A673 (cell line): ENCODE measurements around the gene FGFR1OP2. TPM values are rescaled to one million over a fixed set of nuclear protein-coding genes. Genes with fewer than 3 reads are reported as not detected.

Experiments
- BruUV-seq: library from RNA; stranded (reverse); fragments of 400-500 nt; replicated peaks from 2 replicates; lab custom pipeline; 2021; lab: Mats Ljungman, UMichigan
- CTCF ChIA-PET: fragments of 300-600 bp; sonication (Branson Sonifier 250); formaldehyde crosslinking; loops from one replicate; lab custom pipeline; 2022; ENCODE audit warnings: antibody characterized with exemption; lab: Charles Lee
- POLR2A ChIA-PET: fragments of 300-600 bp; sonication (Branson Sonifier 250); formaldehyde crosslinking; loops from one replicate; lab custom pipeline; 2022; ENCODE audit warnings: antibody characterized with exemption; ENCODE audit not compliant: low non-redundant PET; lab: Charles Lee
- DNase-seq: peaks from one replicate; pipeline ENCODE4 v3.0.0-alpha.2; 2015; ENCODE audit warnings: low spot score
- H3K27ac ChIP-seq: fragments of 200-600 bp; sonication (generic); 2 replicates; pipeline ENCODE4 v1.5.1; 2016; ENCODE audit warnings: mixed run types, low read depth, mild to moderate bottlenecking, mixed read lengths, antibody characterized with exemption, low read length; ENCODE audit not compliant: poor library complexity, severe bottlenecking
- H3K27me3 ChIP-seq: fragments of 200-600 bp; sonication (generic); replicated peaks from 2 replicates; pipeline ENCODE4 v1.6.1; 2017; ENCODE audit warnings: mixed run types, low read depth, mild to moderate bottlenecking, mixed read lengths, antibody characterized with exemption, low read length; ENCODE audit not compliant: insufficient read depth, poor library complexity
- H3K36me3 ChIP-seq: fragments of 200-600 bp; sonication (generic); 2 replicates; pipeline ENCODE4 v1.6.1; 2016; ENCODE audit warnings: mixed run types, mild to moderate bottlenecking, mixed read lengths, antibody characterized with exemption, low read length; ENCODE audit not compliant: insufficient read depth, poor library complexity, severe bottlenecking
- H3K4me1 ChIP-seq: fragments of 200-600 bp; sonication (generic); 2 replicates; pipeline ENCODE4 v1.6.1; 2017; ENCODE audit warnings: mixed run types, mild to moderate bottlenecking, mixed read lengths, antibody characterized with exemption, low read length; ENCODE audit not compliant: insufficient read depth, poor library complexity, severe bottlenecking
- H3K4me3 ChIP-seq: fragments of 200-600 bp; sonication (generic); 2 replicates; pipeline ENCODE4 v1.5.1; 2016; ENCODE audit warnings: low read depth, mixed run types, mild to moderate bottlenecking, mixed read lengths, low read length; ENCODE audit not compliant: poor library complexity, severe bottlenecking
- H3K9me3 ChIP-seq: fragments of 200-600 bp; sonication (generic); 2 replicates; pipeline ENCODE4 v1.6.1; 2016; ENCODE audit warnings: mixed run types, low read depth, mild to moderate bottlenecking, mixed read lengths, antibody characterized with exemption, low read length; ENCODE audit not compliant: poor library complexity, severe bottlenecking
- CTCF ChIP-seq: fragments of 300-800, 200-600 bp; sonication (generic); conservative IDR thresholded peaks from 2 replicates; pipeline ENCODE4 v1.5.1; 2017; ENCODE audit warnings: low read depth, mild to moderate bottlenecking, antibody characterized with exemption, low read length, moderate library complexity, mixed read lengths
- EZH2 ChIP-seq: fragments of 200-600 bp; sonication (generic); IDR thresholded peaks from 2 replicates; pipeline ENCODE4 v1.6.1; 2017; ENCODE audit warnings: borderline replicate concordance, low read depth, mild to moderate bottlenecking, mixed read lengths, antibody characterized with exemption, low read length; ENCODE audit not compliant: poor library complexity, severe bottlenecking
- intact Hi-C: fragments of 100-400 bp; cut with micrococcal nuclease; formaldehyde crosslinking; loops from one replicate; pipeline ENCODE4 v1.10.0; 2022; ENCODE audit not compliant: unreplicated experiment
- total RNA-seq: library from RNA; stranded (reverse); gene quantifications from 2 replicates; pipeline ENCODE4 v1.2.3, GENCODE V29; 2021

Gene FGFR1OP2
- total RNA-seq, 1 experiment from 2014 or later = 40.3 TPM

- peaks cover 19% of the 10 kb centered on the region for H3K4me1 ChIP-seq
- CTCF ChIA-PET = no interaction called here
- no peak overlapping the region for H3K27ac ChIP-seq
- intact Hi-C loops = no loop called here
- peaks cover 13% of the 10 kb centered on the region for H3K9me3 ChIP-seq
- BruUV-seq = no TSS peak
- no peaks in the 10 kb centered on the region for H3K36me3 ChIP-seq
- no peak for DNase-seq
- POLR2A ChIA-PET = no interaction called here
- TF ChIP-seq CTCF (no peak), EZH2 (no peak)
- no peaks in the 10 kb centered on the region for H3K27me3 ChIP-seq
- no peak overlapping the region for H3K4me3 ChIP-seq
These were observed 2.4 kb downstream of the FGFR1OP2 start for GRCh38 chr12:26940516-26941214.

- Histone ChIP-seq H3K4me1 (peaks cover 15% of the 10 kb centered on the region), H3K36me3 (no peaks in the 10 kb centered on the region), H3K27ac (no peak overlapping the region), H3K4me3 (no peak overlapping the region), H3K27me3 (no peaks in the 10 kb centered on the region), H3K9me3 (peaks cover 13% of the 10 kb centered on the region)
- intact Hi-C loops = no loop called here
- ChIA-PET POLR2A (no interaction called here), CTCF (no interaction called here)
- DNase-seq = no peak
- no peak for TF ChIP-seq CTCF
- TF ChIP-seq EZH2 = no peak
- no TSS peak for BruUV-seq
These were observed 2.9 kb downstream of the FGFR1OP2 start for GRCh38 chr12:26941215-26941594.

- no TSS peak for BruUV-seq
- TF ChIP-seq EZH2 (no peak), CTCF (no peak)
- Histone ChIP-seq H3K27me3 (no peaks in the 10 kb centered on the region), H3K27ac (no peak overlapping the region), H3K9me3 (peaks cover 18% of the 10 kb centered on the region), H3K4me3 (no peak overlapping the region), H3K4me1 (no peaks in the 10 kb centered on the region), H3K36me3 (no peaks in the 10 kb centered on the region)
- no peak for DNase-seq
- ChIA-PET CTCF (no interaction called here), POLR2A (no interaction called here)
- intact Hi-C loops = no loop called here
These were observed 10.0 kb downstream of the FGFR1OP2 start for GRCh38 chr12:26948309-26948708.
